H1 (cell line): Measurements from ENCODE around the gene ANKRD60. TPM values are rescaled to one million over a fixed set of nuclear protein-coding genes. Genes with fewer than 3 reads are reported as not detected.

Source experiments
- GABPA ChIP-seq: IDR thresholded peaks from 2 replicates; pipeline ENCODE4 v1.6.1; 2011; ENCODE audit warnings: mild to moderate bottlenecking, low read length, moderate library complexity, borderline replicate concordance; ENCODE audit not compliant: insufficient read depth
- RNF2 ChIP-seq: fragments of 200-900, 300-1000 bp; sonication (generic); IDR thresholded peaks from 2 replicates; pipeline ENCODE4 v1.7.1; 2016; ENCODE audit warnings: borderline replicate concordance, low read depth, mild to moderate bottlenecking, antibody characterized with exemption, low read length; ENCODE audit not compliant: poor library complexity, severe bottlenecking; ENCODE audit errors: missing control alignments
- SIRT6 ChIP-seq: IDR thresholded peaks from one replicate; pipeline ENCODE4 v1.7.1; 2012; ENCODE audit warnings: low read length, inconsistent platforms
- polyA plus RNA-seq, 7 experiments: library from polyadenylated mRNA; depleted of rRNA in 3 of 7; stranded (reverse) in 5 of 7; unstranded in 2 of 7; fragments of >200 nt in 5 of 7; fragments of 200-250 nt in 2 of 7; gene quantifications; 1 replicate in 5 of 7; 2 replicates in 1 of 7; 4 replicates in 1 of 7; pipeline versions ENCODE4 v1.2.1 to v1.2.3, GENCODE V29; 2011 to 2013; ENCODE audit warnings: missing spikeins in 2 of 7, mixed read lengths in 2 of 7
- total RNA-seq: library from RNA; stranded (reverse); fragmentation: NEBNext Ultra II Directional; extraction: Animal tissue kit (Norgen Biotek cat#: 25700); gene quantifications from 2 replicates; pipeline ENCODE4 v1.2.1, GENCODE V29; 2021
- TF ChIP-seq, protein P1 (sequence below): fragments of 300-600 bp; sonication (generic); IDR thresholded peaks from 2 replicates; pipeline ENCODE4 v1.7.1; 2012; ENCODE audit warnings: low read length, moderate library complexity, mild to moderate bottlenecking, inconsistent platforms; ENCODE audit not compliant: insufficient replicate concordance
- TF ChIP-seq, protein P2 (sequence below), 3 experiments: IDR thresholded peaks; 1 replicate in 2 of 3; 2 replicates in 1 of 3; pipeline versions ENCODE4 v1.5.1 to v1.6.1; 2011; ENCODE audit warnings: low read length in 3 of 3, mild to moderate bottlenecking in 3 of 3, inconsistent platforms in 2 of 3, low read depth in 1 of 3, moderate library complexity in 1 of 3; ENCODE audit not compliant: insufficient read depth in 1 of 3; ENCODE audit errors: control extremely low read depth in 1 of 3
- TF ChIP-seq, protein P3 (sequence below): IDR thresholded peaks from 2 replicates; pipeline ENCODE4 v1.6.1; 2012; ENCODE audit warnings: inconsistent platforms

The ANKRD60 gene
- total and polyA plus RNA-seq, 2 of the 8 experiments (the other 6 are each of a cell fraction or from before 2014, with no cell fraction given), result not detected

GRCh38 chr20:58229198-58229798, 845 bp upstream of the ANKRD60 start (continued):
- TF ChIP-seq RNF2 (no peak), SIRT6 (no peak), GABPA (no peak)
- TF ChIP-seq, protein P1, sequence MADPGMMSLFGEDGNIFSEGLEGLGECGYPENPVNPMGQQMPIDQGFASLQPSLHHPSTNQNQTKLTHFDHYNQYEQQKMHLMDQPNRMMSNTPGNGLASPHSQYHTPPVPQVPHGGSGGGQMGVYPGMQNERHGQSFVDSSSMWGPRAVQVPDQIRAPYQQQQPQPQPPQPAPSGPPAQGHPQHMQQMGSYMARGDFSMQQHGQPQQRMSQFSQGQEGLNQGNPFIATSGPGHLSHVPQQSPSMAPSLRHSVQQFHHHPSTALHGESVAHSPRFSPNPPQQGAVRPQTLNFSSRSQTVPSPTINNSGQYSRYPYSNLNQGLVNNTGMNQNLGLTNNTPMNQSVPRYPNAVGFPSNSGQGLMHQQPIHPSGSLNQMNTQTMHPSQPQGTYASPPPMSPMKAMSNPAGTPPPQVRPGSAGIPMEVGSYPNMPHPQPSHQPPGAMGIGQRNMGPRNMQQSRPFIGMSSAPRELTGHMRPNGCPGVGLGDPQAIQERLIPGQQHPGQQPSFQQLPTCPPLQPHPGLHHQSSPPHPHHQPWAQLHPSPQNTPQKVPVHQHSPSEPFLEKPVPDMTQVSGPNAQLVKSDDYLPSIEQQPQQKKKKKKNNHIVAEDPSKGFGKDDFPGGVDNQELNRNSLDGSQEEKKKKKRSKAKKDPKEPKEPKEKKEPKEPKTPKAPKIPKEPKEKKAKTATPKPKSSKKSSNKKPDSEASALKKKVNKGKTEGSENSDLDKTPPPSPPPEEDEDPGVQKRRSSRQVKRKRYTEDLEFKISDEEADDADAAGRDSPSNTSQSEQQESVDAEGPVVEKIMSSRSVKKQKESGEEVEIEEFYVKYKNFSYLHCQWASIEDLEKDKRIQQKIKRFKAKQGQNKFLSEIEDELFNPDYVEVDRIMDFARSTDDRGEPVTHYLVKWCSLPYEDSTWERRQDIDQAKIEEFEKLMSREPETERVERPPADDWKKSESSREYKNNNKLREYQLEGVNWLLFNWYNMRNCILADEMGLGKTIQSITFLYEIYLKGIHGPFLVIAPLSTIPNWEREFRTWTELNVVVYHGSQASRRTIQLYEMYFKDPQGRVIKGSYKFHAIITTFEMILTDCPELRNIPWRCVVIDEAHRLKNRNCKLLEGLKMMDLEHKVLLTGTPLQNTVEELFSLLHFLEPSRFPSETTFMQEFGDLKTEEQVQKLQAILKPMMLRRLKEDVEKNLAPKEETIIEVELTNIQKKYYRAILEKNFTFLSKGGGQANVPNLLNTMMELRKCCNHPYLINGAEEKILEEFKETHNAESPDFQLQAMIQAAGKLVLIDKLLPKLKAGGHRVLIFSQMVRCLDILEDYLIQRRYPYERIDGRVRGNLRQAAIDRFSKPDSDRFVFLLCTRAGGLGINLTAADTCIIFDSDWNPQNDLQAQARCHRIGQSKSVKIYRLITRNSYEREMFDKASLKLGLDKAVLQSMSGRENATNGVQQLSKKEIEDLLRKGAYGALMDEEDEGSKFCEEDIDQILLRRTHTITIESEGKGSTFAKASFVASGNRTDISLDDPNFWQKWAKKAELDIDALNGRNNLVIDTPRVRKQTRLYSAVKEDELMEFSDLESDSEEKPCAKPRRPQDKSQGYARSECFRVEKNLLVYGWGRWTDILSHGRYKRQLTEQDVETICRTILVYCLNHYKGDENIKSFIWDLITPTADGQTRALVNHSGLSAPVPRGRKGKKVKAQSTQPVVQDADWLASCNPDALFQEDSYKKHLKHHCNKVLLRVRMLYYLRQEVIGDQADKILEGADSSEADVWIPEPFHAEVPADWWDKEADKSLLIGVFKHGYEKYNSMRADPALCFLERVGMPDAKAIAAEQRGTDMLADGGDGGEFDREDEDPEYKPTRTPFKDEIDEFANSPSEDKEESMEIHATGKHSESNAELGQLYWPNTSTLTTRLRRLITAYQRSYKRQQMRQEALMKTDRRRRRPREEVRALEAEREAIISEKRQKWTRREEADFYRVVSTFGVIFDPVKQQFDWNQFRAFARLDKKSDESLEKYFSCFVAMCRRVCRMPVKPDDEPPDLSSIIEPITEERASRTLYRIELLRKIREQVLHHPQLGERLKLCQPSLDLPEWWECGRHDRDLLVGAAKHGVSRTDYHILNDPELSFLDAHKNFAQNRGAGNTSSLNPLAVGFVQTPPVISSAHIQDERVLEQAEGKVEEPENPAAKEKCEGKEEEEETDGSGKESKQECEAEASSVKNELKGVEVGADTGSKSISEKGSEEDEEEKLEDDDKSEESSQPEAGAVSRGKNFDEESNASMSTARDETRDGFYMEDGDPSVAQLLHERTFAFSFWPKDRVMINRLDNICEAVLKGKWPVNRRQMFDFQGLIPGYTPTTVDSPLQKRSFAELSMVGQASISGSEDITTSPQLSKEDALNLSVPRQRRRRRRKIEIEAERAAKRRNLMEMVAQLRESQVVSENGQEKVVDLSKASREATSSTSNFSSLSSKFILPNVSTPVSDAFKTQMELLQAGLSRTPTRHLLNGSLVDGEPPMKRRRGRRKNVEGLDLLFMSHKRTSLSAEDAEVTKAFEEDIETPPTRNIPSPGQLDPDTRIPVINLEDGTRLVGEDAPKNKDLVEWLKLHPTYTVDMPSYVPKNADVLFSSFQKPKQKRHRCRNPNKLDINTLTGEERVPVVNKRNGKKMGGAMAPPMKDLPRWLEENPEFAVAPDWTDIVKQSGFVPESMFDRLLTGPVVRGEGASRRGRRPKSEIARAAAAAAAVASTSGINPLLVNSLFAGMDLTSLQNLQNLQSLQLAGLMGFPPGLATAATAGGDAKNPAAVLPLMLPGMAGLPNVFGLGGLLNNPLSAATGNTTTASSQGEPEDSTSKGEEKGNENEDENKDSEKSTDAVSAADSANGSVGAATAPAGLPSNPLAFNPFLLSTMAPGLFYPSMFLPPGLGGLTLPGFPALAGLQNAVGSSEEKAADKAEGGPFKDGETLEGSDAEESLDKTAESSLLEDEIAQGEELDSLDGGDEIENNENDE, result no peak
- TF ChIP-seq, protein P2, sequence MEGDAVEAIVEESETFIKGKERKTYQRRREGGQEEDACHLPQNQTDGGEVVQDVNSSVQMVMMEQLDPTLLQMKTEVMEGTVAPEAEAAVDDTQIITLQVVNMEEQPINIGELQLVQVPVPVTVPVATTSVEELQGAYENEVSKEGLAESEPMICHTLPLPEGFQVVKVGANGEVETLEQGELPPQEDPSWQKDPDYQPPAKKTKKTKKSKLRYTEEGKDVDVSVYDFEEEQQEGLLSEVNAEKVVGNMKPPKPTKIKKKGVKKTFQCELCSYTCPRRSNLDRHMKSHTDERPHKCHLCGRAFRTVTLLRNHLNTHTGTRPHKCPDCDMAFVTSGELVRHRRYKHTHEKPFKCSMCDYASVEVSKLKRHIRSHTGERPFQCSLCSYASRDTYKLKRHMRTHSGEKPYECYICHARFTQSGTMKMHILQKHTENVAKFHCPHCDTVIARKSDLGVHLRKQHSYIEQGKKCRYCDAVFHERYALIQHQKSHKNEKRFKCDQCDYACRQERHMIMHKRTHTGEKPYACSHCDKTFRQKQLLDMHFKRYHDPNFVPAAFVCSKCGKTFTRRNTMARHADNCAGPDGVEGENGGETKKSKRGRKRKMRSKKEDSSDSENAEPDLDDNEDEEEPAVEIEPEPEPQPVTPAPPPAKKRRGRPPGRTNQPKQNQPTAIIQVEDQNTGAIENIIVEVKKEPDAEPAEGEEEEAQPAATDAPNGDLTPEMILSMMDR (IDR thresholded peaks at IDR 0.05; ENCODE audit: control extremely low read depth in 1 of 3, insufficient read depth in 1 of 3, low read depth in 1 of 3, low read length in 3 of 3), result no peak
- TF ChIP-seq, protein P3, sequence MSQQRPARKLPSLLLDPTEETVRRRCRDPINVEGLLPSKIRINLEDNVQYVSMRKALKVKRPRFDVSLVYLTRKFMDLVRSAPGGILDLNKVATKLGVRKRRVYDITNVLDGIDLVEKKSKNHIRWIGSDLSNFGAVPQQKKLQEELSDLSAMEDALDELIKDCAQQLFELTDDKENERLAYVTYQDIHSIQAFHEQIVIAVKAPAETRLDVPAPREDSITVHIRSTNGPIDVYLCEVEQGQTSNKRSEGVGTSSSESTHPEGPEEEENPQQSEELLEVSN, result no peak; the same call in 1 of the 2 replicates
